PC-9 (cell line): ENCODE data around the gene TNPO2. TPM values are rescaled to one million over a fixed set of nuclear protein-coding genes. Genes with fewer than 3 reads are reported as not detected.

Experiments
- BruUV-seq: library from RNA; stranded (reverse); fragments of 400-500 nt; replicated peaks from 2 replicates; lab custom pipeline; 2021; lab: Mats Ljungman, UMichigan
- CTCF ChIA-PET: fragments of 300-600 bp; sonication (Branson Sonifier 250); formaldehyde crosslinking; loops from one replicate; lab custom pipeline; 2022; ENCODE audit warnings: antibody characterized with exemption; lab: Charles Lee
- POLR2A ChIA-PET: fragments of 300-600 bp; sonication (Branson Sonifier 250); formaldehyde crosslinking; loops from one replicate; lab custom pipeline; 2022; ENCODE audit warnings: antibody characterized with exemption; ENCODE audit not compliant: unreplicated experiment; lab: Charles Lee
- DNase-seq, 2 experiments: peaks; one replicate each; pipeline versions ENCODE4 v3.0.0 to v3.0.0-alpha.2; 2015 to 2022; ENCODE audit warnings: mixed read lengths in 1 of 2
- H2AFZ ChIP-seq: fragments of 200-600 bp; sonication (generic); 2 replicates; pipeline ENCODE4 v1.8.1; 2017; ENCODE audit warnings: antibody characterized with exemption
- H3F3A ChIP-seq: fragments of 200-600 bp; sonication (generic); 2 replicates; pipeline ENCODE4 v1.8.1; 2017; ENCODE audit warnings: antibody characterized with exemption, mild to moderate bottlenecking, low read depth; ENCODE audit not compliant: insufficient read depth
- H3K27ac ChIP-seq: fragments of 200-600 bp; sonication (generic); 2 replicates; pipeline ENCODE4 v1.6.1; 2016; ENCODE audit warnings: mixed run types
- H3K27me3 ChIP-seq: fragments of 200-600 bp; sonication (generic); 2 replicates; pipeline ENCODE4 v1.6.1; 2016; ENCODE audit warnings: low read depth, mixed run types; ENCODE audit not compliant: insufficient read depth
- H3K36me3 ChIP-seq: fragments of 200-600 bp; sonication (generic); 2 replicates; pipeline ENCODE4 v1.6.1; 2016; ENCODE audit warnings: low read depth, mixed run types
- H3K4me1 ChIP-seq: fragments of 200-600 bp; sonication (generic); replicated peaks from 2 replicates; pipeline ENCODE4 v1.6.1; 2016; ENCODE audit warnings: mixed run types; ENCODE audit not compliant: insufficient read depth
- H3K4me2 ChIP-seq: fragments of 200-600 bp; sonication (generic); 2 replicates; pipeline ENCODE4 v1.6.1; 2017; ENCODE audit warnings: mixed run types
- H3K4me3 ChIP-seq: fragments of 200-600 bp; sonication (generic); 2 replicates; pipeline ENCODE4 v1.6.1; 2016; ENCODE audit warnings: mixed run types
- H3K79me2 ChIP-seq: fragments of 200-600 bp; sonication (generic); 2 replicates; pipeline ENCODE4 v1.6.1; 2017; ENCODE audit warnings: low read depth, mixed run types
- H3K9me2 ChIP-seq: fragments of 200-600 bp; sonication (generic); 2 replicates; pipeline ENCODE4 v1.8.1; 2017; ENCODE audit warnings: mild to moderate bottlenecking; ENCODE audit not compliant: insufficient read depth
- H3K9me3 ChIP-seq: fragments of 200-600 bp; sonication (generic); 2 replicates; pipeline ENCODE4 v1.8.1; 2016; ENCODE audit warnings: low read depth; ENCODE audit not compliant: insufficient read depth
- H4K20me1 ChIP-seq: fragments of 200-600 bp; sonication (generic); 2 replicates; pipeline ENCODE4 v1.8.1; 2017; ENCODE audit not compliant: insufficient read depth
- CTCF ChIP-seq: fragments of 200-600 bp; sonication (generic); conservative IDR thresholded peaks from 2 replicates; pipeline ENCODE4 v1.6.1; 2017; ENCODE audit warnings: mixed run types, antibody characterized with exemption, mild to moderate bottlenecking, moderate library complexity
- EZH2 ChIP-seq: fragments of 200-600 bp; sonication (generic); IDR thresholded peaks from 2 replicates; pipeline ENCODE4 v1.8.0; 2017; ENCODE audit warnings: antibody characterized with exemption, low read depth
- intact Hi-C: fragments of 100-400 bp; cut with micrococcal nuclease; formaldehyde crosslinking; loops from one replicate; pipeline ENCODE4 v1.10.0; 2022; ENCODE audit not compliant: unreplicated experiment
- total RNA-seq: library from RNA; stranded (reverse); gene quantifications from 2 replicates; pipeline ENCODE4 v1.2.3, GENCODE V29; 2021

TNPO2 gene
- total RNA-seq, 1 experiment from 2014 or later, result 77.5 TPM

GRCh38 chr19:12766051-12766521 lies 42.4 kb upstream of the TNPO2 start:
- ChIA-PET CTCF (interaction anchor here (0.5 to 1.3 kb wide), 9 partner anchors 8 to 842 kb away, joined by 3 to 14 read pairs (median 4); partner anchors contain the start of gene GCDH), POLR2A (interaction anchor here (0.6 kb wide), 5 partner anchors 16 to 71 kb away, joined by 3 to 17 read pairs (median 8); no protein-coding TSS in a partner anchor)
- Histone ChIP-seq H3K9me3 (no peaks in the 10 kb centered on the region), H4K20me1 (peaks cover 3% of the 10 kb centered on the region; the same call in 1 of the 2 replicates), H3K4me1 (no peaks in the 10 kb centered on the region), H3K4me2 (peak overlapping the region; percentile 52; the same call in 1 of the 2 replicates), H2AFZ (no peak overlapping the region), H3K9me2 (no peaks in the 10 kb centered on the region), H3K79me2 (no peaks in the 10 kb centered on the region), H3K27me3 (no peaks in the 10 kb centered on the region), H3K36me3 (peaks cover 13% of the 10 kb centered on the region; the same call in 1 of the 2 replicates), H3F3A (peaks cover 49% of the 10 kb centered on the region), H3K27ac (no peak overlapping the region), H3K4me3 (peak overlapping the region; percentile 25; the same call in 1 of the 2 replicates)
- intact Hi-C loops, result loop anchor here (1.0 to 2.0 kb wide), 2 partner anchors 31 to 81 kb away; no protein-coding TSS in a partner anchor
- BruUV-seq, result no TSS peak
- TF ChIP-seq EZH2 (no peak), CTCF (peak; percentile 85)
- DNase-seq, result peak; percentile 59 to 85

GRCh38 chr19:12764698-12765097 lies 41.0 kb upstream of the TNPO2 start:
- Histone ChIP-seq H3F3A (peaks cover 50% of the 10 kb centered on the region), H3K4me3 (no peak overlapping the region), H3K9me3 (no peaks in the 10 kb centered on the region), H3K36me3 (peaks cover 9% of the 10 kb centered on the region; the same call in 1 of the 2 replicates), H3K27ac (no peak overlapping the region), H3K4me1 (no peaks in the 10 kb centered on the region), H2AFZ (no peak overlapping the region), H3K79me2 (no peaks in the 10 kb centered on the region), H3K4me2 (no peak overlapping the region), H4K20me1 (peaks cover 3% of the 10 kb centered on the region; the same call in 1 of the 2 replicates), H3K27me3 (no peaks in the 10 kb centered on the region), H3K9me2 (no peaks in the 10 kb centered on the region)
- TF ChIP-seq EZH2 (no peak), CTCF (no peak)
- CTCF ChIA-PET, result no interaction called here
- POLR2A ChIA-PET, result interaction anchor here (0.5 to 0.6 kb wide), 2 partner anchors 46 to 121 kb away, joined by 5 to 7 read pairs; no protein-coding TSS in a partner anchor
- no peak for DNase-seq
- no TSS peak for BruUV-seq
- intact Hi-C loops, result no loop called here

DNA sequence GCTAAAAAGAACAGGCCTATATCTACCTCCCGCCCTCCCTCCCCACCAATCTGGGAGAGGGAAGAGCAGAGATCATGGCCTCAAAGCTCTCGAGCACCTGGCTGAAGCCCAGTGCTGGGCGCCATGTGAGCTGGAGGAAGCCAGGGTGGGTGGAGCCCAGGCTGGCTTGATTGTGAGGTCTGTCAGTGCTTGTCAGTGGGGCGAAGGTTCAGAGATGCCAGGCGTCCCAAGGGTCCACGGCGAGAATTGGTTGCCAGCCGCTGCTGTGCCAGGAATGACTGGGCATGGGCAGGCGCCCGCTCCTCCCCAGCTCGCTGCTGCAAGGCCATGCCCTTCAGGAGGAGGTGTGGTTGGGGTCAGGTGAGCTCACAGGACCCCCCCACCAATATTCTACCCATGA lies 39.4 kb upstream of the TNPO2 start:
- Histone ChIP-seq H3K4me3 (no peak overlapping the region), H3K4me1 (no peaks in the 10 kb centered on the region), H3K79me2 (no peaks in the 10 kb centered on the region), H3K4me2 (no peak overlapping the region), H3K36me3 (peaks cover 6% of the 10 kb centered on the region; the same call in 1 of the 2 replicates), H3K9me2 (no peaks in the 10 kb centered on the region), H4K20me1 (peaks cover 3% of the 10 kb centered on the region; the same call in 1 of the 2 replicates), H3K9me3 (no peaks in the 10 kb centered on the region), H3F3A (peaks cover 54% of the 10 kb centered on the region), H2AFZ (no peak overlapping the region), H3K27me3 (no peaks in the 10 kb centered on the region), H3K27ac (no peak overlapping the region)
- intact Hi-C loops, result no loop called here
- TF ChIP-seq EZH2, result no peak
- TF ChIP-seq CTCF, result no peak
- CTCF ChIA-PET, result interaction anchor here (0.5 kb wide), 1 partner anchor 85 kb away, joined by 4 read pairs; no protein-coding TSS in a partner anchor
- POLR2A ChIA-PET, result interaction anchor here (0.5 kb wide), 1 partner anchor 31 kb away, joined by 38 read pairs; no protein-coding TSS in a partner anchor
- BruUV-seq, result no TSS peak
- DNase-seq, result no peak
